ENCODE data around the gene KLHL11.
A peak's percentile ranks its signal among the peaks of the same experiment; 100 is the strongest.
"Not testable (repeated sequence)": the region's sequence is repeated elsewhere in the genome, so short reads cannot be mapped to it uniquely, and the experiment has no call there.

Gene KLHL11

GRCh38 chr17:41837761-41838538, 27.3 kb downstream of the KLHL11 start, which contains the start of gene KLHL10:
Gene KLHL10 (plus strand): TSS chr17:41837825. CDS start chr17:41837933, 108 bp downstream.
- DNase-seq (ENCODE audit: low read depth, low spot score): no peak

GRCh38 chr17:41836550-41837196, 28.6 kb downstream of the KLHL11 start:
- DNase-seq (ENCODE audit: low read depth, low spot score): no peak

DNA sequence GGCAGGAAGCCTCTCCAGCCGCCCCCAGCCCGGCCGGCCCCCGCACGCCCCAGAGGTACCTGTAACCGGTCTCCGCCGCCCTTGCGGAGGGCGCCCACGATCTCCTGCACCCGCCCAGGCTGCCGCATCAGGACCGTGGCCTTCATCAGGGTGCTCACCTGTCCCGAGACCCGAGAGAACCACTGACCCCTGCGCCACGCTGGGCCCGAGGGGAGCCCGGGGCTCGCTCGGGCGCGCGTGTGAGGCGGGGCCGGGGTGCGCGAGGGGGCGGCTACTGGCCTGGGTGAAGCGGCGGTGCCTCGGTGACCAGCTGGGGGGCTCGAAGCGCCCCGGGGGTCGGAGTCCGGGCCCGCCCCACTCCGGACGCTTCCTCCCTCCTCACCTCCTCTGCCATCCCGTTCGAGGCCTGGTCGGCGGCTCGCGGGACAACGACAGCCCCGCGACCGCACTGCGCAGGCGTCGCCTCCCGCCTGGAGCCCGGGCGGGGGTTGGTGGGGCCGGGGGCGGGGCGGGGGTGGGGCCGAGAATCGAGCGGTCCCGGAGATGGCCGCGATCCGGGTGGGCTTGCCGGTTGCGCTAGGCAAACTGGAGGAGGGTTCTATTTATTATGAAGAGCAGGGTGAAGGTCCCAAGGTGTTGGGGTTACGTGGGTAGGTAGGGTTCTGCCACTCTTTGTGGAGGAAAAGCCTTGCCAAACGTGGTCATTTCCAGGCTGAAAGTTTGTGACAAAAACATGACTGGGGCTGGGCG, 29.2 kb downstream of the KLHL11 start, which contains the start of gene NT5C3B:
Gene NT5C3B (minus strand): TSS at position 433 of the 750 bp plus-strand sequence. CDS start 39 bp downstream, at position 394.
- DNase-seq (ENCODE audit: low read depth, low spot score): no peak

DNA sequence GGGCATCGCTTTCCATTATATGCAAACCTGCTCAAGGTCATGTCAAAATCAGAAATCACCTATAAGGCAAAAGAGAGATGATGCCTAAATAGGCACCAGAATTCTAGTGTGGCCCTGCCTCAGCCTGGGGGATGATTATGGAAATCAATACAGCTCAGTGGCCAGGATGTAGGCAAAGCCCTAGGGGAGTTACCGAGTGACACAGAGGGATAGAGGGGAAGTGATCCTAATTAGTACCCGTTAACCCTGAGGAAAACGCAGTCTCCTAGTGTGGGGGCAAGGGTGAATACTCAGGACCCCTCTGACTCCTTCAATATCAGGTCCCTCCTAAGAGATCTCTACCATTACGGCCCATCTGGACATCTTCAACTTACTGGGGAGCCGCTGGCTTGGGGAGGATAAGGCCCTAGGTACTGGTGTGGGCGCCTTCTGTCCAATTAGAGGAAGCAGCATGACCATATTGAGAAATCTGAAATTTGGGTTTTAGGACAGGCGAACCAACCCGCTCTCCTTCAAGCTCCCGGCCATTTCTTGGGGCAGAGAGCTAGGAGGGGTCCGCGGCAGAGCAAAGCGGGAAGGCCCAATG, 29.9 kb downstream of the KLHL11 start:
- no peak for DNase-seq (ENCODE audit: low read depth, low spot score)

- not testable (repeated sequence) for DNase-seq (ENCODE audit: low read depth, low spot score)
These were observed 35.3 kb downstream of the KLHL11 start for GRCh38 chr17:41829961-41830360.

GRCh38 chr17:41825175-41825845, 39.9 kb downstream of the KLHL11 start:
- no peak for DNase-seq (ENCODE audit: low read depth, low spot score)

DNA sequence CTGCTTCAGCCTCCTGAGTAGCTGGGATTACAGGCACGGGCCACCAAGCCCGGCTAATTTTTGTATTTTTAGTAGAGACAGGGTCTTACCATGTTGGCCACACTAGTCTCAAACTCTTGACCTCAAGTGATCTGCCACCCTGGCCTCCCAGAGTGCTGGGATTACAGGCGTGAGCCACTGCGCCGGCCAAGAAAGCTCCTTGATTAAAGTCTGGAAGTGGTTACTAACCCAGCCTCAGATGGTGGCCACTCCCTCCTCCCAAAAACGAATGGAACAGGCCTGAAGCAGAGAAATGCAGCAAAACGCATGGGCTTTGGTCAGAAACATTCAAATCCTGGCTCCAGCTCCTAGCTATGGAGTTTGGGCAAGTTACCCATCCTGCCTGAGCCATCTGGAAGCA, 41.1 kb downstream of the KLHL11 start:
- DNase-seq (ENCODE audit: low read depth, low spot score): no peak

DNA sequence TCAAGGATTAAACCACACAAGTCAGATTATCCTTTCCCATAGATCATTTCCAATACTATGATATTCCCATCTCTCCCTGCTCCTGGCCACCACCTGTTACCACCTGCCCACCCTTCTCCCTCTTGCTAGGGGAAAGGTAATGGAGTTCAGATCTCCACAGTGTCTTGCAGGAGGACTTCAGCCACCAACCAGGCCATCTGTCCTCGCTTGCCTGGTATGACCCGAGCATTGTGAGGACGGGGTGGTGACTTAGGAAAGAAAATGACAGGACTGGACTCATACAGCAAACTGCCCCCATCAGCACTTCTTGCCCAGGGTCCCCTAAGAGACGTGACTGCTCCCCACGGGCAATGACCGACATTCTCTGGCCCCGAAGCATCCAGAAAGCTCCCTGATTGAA, 41.6 kb downstream of the KLHL11 start:
- DNase-seq (ENCODE audit: low read depth, low spot score): no peak

GRCh38 chr17:41823141-41823524, 42.1 kb downstream of the KLHL11 start:
- no peak for DNase-seq (ENCODE audit: low read depth, low spot score)

DNA sequence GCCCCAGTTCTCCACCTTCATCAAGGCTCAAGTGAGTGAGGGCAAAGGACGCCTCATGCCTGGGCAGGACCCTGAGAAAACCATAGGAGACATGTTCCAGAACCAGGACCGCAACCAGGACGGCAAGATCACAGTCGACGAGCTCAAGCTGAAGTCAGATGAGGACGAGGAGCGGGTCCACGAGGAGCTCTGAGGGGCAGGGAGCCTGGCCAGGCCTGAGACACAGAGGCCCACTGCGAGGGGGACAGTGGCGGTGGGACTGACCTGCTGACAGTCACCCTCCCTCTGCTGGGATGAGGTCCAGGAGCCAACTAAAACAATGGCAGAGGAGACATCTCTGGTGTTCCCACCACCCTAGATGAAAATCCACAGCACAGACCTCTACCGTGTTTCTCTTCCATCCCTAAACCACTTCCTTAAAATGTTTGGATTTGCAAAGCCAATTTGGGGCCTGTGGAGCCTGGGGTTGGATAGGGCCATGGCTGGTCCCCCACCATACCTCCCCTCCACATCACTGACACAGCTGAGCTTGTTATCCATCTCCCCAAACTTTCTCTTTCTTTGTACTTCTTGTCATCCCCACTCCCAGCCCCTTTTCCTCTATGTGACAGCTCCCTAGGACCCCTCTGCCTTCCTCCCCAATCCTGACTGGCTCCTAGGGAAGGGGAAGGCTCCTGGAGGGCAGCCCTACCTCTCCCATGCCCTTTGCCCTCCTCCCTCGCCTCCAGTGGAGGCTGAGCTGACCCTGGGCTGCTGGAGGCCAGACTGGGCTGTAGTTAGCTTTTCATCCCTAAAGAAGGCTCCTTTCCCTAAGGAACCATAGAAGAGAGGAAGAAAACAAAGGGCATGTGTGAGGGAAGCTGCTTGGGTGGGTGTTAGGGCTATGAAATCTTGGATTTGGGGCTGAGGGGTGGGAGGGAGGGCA, 42.7 kb downstream of the KLHL11 start:
- no peak for DNase-seq (ENCODE audit: low read depth, low spot score)

DNA sequence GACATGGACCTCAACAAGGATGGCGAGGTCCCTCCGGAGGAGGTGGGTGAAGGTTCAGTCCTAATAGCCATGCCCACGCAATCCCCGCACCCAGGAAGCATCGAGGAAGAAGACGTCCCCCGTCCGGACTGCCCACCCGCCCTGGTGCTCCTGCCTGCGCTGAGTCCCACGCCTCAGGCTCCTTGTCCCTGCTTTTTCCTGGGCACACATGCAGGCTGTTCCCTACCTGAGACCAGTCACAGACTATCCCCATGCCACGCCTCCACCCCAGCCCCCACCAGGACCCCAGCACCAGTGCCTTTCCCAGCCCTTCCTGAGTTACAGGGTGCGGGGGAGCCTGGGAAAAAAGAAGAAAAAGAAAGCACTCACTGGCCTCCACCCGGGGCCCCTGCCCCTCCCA, 43.4 kb downstream of the KLHL11 start:
- no peak for DNase-seq (ENCODE audit: low read depth, low spot score)

DNA sequence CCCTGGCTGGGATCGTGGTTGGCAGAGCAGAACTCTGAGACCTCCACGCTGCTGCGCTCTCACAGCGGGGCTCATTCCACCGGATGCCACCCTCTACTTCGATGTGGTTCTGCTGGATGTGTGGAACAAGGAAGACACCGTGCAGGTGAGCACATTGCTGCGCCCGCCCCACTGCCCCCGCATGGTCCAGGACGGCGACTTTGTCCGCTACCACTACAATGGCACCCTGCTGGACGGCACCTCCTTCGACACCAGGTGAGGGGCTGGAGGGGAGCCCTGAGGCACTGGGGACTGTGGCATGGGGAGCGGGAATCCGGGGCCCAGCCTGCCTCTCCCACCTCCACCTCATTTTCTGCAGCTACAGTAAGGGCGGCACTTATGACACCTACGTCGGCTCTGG, 47.2 kb downstream of the KLHL11 start:
- no peak for DNase-seq (ENCODE audit: low read depth, low spot score)

DNA sequence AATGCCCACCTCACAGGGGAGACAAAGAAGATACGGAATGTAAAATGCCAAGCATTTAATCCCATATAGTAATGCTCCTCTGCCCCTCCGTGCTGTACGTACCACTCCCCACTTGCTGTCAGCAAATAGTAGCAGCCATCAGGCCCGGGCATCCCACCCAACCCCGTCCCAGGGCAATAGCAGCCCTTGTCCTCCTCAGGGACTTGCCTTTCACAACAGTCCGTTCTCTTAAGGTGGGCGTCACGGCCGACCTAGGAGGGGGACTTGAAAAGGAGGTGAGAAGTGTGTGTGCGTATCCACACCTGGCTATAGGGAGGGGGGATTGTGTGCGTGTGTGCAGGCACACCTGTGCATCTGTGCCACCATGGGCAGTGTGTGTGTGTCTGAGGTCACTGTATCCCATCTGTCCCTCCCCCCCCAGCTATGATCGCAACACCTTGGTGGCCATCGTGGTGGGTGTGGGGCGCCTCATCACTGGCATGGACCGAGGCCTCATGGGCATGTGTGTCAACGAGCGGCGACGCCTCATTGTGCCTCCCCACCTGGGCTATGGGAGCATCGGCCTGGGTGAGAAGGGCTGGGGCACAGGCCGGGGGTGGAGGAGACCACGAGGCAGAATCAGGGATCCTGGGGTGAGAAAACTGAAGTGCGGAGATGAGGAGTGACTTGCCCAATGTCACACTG, 48.4 kb downstream of the KLHL11 start:
- no peak for DNase-seq (ENCODE audit: low read depth, low spot score)

DNA sequence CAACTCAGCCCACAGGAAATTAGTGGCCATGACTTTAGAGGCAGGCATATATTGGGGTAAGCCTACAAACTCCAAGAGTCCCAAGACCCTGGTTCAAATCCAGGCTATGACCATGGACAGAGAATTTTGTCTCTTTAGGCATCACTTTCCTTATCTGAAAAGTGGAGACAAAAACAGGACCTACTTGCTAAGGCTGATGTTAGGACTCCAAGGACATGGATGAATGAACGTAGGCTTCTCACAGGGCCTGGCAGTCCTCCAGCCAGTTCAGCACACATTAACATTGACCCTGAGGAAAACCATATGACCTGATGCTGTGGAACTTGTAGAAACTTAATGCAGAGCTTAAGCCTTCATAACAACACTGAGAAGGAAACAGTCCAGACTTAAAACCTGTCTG, 51.0 kb downstream of the KLHL11 start:
- no peak for DNase-seq (ENCODE audit: low read depth, low spot score)

DNA sequence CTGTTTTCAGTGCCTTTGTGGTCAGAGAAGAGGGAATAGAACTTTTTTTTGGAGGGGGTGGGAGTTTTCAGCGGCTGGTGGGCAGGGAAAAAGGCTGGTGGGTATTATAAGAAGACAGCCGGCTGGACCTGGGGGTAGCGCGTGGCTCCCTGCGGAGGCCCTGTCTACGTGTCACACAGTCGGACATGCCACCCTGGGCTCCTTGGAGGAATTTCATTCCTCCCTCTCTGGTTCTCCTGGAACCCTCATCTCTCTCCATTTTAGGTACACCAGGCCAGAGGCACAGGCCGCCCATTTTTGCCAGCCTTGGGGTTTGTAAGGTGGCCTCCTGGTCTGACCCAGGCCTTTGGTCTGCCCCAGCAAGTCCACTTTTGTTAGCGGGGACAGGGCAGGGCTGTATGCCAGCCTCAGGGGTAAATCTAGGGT, 51.5 kb downstream of the KLHL11 start:
- DNase-seq (ENCODE audit: low read depth, low spot score): no peak

- no peak for DNase-seq (ENCODE audit: low read depth, low spot score)
These were observed 52.0 kb downstream of the KLHL11 start for GRCh38 chr17:41813152-41813680.

DNA sequence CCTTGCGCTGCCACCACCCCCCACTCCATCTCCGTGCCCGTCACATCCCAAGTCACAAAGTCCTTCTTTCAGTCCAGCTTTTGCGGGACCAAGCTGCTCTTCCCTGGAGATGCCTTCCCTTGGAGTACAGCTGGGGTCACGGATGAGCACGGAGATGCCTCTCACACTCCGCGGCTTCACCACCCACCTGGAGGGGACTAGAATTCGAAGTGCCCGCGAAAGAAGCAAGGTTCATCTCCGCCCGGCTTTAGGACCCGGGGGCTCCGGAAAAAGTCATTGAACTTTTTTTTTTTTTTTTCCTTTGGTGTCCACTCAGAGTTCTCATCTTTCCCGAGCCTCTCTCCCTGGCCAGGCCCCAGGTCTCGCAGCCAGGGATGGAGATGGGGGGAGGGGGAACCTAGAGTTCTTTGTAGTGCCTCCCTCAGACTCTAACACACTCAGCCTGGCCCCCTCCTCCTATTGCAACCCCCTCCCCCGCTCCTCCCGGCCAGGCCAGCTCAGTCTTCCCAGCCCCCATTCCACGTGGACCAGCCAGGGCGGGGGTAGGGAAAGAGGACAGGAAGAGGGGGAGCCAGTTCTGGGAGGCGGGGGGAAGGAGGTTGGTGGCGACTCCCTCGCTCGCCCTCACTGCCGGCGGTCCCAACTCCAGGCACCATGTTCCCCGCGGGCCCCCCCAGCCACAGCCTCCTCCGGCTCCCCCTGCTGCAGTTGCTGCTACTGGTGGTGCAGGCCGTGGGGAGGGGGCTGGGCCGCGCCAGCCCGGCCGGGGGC, 52.7 kb downstream of the KLHL11 start, which contains the start of gene FKBP10:
Gene FKBP10 (plus strand): TSS at position 624 of the 771 bp plus-strand sequence. CDS start 31 bp downstream, at position 655.
- peak; percentile 80 for DNase-seq (ENCODE audit: low read depth, low spot score)

GRCh38 chr17:41811549-41812380, 53.5 kb downstream of the KLHL11 start, which contains the start of gene P3H4:
Gene P3H4 (minus strand): TSS chr17:41811949. CDS start chr17:41811915, 34 bp downstream.
- DNase-seq (ENCODE audit: low read depth, low spot score): no peak
